Dedifferentiated amniotic fluid mesenchymal stem cell (primary cell): ENCODE measurements around the gene ANKRD13B.
"Not testable (repeated sequence)": the region's sequence is repeated elsewhere in the genome, so short reads cannot be mapped to it uniquely, and the experiment has no call there.

Experiments used
- DNase-seq: peaks from one replicate; pipeline ENCODE4 v3.0.0-alpha.2; 2016; ENCODE audit errors: extremely low spot score

The ANKRD13B gene

DNA sequence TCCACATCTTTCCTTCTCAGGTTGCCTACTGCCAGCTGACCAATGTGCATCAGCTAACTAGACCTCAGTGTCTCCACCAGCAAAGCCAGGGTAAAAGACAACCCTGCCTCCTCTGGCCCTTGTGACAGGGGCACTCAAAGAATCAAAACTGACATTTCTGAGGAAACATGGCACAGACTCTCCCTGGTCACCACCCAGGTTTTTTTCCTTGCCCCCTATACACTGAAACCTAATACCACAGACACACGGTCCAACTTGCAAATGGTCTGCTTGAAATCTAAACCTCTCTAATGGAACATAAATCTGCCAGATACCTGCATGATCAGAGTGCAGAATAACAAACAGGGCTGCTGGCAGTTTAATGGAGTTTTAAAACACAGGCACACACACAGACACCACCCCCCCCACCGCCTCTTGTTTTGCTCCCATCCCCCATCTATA is 49.3 kb downstream of the ANKRD13B start:
- no peak for DNase-seq

DNA sequence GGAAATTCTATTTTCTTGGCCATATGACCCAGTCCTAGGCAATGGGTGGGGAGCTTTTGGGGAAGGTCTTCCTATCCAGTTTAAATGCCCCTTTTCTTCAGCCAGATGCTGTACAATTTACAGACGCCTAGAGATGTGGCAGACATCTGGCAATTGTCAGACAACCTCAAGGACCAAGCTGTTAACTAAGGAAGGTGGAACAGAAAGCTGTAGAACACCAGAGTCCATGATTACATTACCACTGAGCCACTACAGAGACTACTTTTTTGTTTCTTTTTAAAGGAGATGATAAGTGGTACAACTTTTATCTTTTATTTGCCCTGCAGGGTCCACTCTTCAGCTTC is 50.9 kb downstream of the ANKRD13B start:
- no peak for DNase-seq

DNA sequence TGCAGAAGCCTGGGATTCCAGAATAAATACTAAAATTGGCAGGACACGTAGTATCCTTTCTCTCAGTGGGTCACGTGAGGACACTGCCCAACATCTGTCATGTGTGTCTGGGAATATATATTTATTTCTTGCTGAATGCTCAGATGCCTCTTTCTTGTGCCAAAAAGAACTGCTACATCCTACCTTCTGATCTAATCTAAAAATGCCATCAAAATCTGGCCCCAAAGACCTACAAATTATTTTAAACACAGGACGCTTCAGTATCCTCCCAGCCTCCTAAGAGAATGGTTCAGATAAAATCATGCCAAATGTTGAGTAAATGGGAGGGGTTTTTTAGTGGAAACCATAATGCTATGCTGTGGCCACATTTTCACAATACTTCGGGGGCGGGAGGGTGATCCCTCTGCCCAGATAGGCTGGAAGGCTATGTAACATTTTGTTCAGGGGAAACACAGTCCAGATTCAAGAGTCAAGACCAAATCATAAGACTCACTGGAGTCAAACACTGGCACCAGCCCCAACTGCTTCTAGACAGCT is 52.7 kb downstream of the ANKRD13B start:
- DNase-seq = peak; percentile 82

DNA sequence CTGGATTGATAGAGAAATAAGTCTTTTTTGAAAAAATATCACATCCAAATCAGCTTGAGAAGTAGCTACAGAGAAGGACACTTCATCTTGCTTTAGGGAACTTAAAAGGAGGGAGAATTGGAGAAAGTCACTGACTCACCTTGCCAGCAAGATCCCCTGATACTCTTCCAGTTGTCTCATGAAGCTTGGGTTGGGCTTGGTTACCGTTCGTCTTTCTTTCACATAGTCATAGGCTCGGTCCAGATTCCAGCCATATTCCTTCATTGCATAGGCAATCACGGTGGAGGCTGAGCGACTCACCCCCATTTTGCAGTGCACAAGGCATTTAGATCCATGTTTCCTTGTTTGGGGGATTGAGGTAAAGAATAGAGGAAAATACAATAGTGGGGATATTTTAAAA is 55.1 kb downstream of the ANKRD13B start:
- no peak for DNase-seq

DNA sequence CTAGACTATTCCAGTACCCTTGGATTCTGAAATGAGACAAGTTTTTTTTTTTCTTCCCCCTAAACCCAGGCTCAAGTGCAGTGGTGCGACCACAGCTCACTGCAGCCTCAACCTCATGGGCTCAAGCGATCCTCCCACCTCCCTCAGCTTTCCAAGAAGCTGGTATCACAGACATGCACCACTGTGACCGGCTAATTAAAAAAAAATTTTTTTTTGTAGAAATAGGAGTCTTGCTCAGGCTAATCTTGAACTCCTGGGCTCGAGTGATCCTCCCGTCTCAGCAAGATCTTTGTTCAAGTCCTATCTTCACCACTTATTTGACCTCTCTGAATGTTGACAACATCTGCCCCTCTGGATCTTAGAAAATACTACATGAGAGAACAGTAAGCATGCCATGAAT is 56.4 kb downstream of the ANKRD13B start:
- DNase-seq = no peak

DNA sequence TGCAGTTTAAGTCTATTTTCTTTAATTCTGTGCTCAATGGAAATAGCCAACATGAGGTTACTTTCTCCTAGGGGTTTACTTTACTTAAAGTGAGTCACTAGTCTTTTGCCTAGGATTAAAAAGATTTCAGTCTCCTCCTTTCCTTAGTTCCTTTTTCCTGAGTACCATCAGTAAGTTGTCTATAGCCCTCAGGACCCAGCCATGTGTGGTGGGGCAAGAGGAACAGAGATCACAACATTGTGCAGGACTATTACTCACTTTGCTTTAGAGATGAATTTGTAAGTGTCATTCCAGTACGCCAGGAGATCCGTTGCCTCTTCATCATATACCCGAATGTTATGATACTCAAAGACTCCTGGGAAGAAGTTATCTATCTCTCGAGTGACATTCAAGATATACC is 57.5 kb downstream of the ANKRD13B start:
- no peak for DNase-seq

DNA sequence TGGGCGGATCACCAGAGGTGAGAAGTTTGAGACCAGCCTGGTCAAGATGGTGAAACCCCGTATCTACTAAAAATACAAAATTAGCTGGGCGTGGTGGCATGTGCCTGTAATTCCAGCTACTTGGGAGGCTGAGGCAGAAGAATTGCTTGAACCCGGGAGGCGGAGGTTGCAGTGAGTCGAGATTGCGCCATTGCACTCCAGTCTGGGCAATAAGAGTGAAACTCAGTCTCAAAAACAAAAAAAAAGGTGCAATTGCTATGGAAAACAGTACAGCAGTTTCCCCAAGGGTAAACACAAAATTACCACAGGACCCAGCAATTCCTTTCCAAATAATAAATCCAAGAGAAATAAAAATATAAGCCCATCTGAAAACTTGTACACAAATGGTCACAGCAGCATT is 59.0 kb downstream of the ANKRD13B start:
- not testable (repeated sequence) for DNase-seq

DNA sequence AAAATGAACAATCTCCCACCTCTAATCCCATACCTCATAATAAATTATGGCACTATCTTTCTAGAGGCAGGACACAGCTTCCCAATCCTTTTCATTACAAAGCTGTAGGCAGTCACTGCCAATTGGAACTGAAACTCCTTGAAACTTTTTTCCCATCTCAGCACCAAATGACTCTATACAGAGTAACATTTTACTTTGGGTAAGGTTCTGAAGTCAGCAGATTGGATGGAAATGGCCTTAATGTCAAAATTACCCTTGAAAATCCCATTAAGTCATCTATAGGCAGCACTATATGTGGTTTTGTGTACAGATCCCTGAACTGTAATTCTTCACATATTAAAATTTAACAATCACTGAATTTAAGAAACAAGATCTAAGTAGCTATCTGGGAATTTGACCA is 60.0 kb downstream of the ANKRD13B start:
- no peak for DNase-seq

DNA sequence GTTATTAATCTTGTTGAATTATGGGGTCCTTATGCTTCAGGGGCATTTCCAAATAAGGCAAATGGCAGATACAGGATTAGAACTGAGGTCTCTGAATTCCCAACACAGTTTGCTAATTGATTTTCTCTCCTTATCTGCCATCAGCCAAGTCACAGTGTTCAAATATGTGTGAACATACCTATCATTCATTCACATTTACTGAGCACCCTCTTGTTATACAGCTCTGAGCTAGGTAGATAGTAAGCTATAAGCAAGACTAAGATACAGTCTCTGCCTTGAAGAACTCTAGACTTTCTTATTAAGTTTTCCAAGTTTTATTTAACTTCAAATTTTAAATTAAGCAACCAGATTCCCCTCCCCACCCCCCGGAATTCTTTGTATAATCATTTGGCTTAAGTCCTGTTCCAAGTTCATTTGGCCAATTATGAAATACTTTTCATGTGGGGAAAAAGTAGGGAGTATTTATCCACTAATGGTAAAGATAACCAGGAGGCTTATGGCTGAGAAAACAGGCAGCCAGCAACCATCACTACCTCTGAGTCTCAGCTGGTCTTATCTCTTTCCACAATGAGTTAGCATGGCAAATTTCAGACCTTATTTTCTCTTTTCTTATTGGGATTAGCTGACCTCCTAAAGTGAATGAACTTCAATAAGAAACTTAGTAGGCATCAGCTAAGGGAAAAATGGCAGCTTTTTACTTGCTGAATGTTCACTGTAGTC is 61.2 kb downstream of the ANKRD13B start:
- no peak for DNase-seq

DNA sequence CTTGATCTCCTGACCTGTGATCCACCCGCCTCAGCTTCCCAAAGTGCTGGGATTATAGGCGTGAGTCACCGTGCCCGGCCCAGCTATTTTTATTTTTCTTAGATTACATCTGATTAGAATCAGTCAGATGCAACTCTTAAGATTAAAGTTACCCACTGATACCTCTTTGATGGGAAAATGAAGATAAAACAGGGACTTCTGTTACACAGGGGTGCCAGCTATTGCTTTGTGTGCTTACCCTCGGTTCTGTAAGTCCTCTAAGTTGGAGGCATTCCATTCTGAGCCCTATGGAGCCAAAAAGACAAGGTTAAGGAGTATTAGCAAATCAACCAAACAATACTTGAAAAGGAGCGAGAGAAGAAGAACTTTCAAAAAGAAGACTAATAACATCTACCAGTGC is 62.4 kb downstream of the ANKRD13B start:
- no peak for DNase-seq

DNA sequence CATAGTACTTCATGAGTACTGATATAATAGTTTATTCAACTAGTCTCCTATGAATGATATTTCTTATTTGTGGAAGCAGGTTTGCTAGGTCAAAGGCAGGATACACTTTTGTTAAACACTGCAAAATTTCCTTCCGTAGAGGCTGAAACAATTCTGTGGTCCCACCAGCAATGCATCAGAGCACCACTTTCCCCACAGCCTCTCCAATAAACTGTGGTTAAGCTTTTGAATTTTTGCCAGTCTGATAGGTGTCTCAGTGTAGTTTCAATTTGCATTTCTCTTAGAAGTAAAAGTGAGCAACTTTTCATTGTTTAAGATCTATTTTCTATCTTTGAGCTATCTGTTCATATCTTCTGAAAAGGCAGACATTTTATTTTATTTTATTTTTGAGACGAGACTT is 66.2 kb downstream of the ANKRD13B start:
- DNase-seq = no peak

DNA sequence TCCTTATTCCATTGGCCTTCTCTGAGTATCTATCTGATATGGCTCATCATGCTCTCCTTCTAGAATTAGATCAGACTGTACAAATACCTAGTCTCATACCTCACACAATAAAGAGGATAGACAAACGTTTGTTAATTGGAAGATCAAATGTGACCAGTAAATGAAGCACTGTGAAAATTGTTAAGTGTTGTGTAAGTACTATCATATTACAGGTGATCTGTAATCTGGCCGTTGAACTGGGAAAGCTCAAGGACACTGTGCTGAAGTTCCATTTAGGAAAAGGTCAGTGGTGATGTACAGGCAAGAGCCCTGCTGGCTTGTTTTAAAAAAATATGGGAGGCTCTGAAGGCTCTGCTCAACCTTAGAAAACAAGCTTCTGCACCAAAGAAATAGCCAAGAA is 68.3 kb downstream of the ANKRD13B start:
- no peak for DNase-seq

DNA sequence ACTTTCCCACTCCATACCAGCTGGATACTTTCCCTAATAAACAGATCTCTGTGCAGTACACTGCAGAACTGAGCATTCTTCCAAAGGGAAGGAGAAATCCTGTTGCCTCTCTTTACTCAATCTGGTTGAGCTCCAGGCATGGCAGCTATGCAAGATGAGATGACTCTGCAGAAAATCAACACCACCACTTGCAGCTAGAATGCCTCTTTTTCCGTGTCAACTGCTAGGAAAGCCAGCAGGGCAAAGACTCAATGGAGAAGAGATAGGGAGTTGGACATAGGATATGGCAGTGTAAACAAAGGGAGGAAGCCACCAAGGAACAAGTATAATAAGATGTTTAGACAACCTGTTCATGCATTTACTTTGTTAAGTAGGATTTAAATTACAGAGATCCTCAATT is 70.2 kb downstream of the ANKRD13B start:
- DNase-seq = peak; percentile 72
